Panc1 (cell line): Measurements from ENCODE around the gene TBX4. TPM values are rescaled to one million over a fixed set of nuclear protein-coding genes. Genes with fewer than 3 reads are reported as not detected.

Experiments used
- ATAC-seq: fragments of 200-7000 bp; cut with Tn5 transposase; 2 replicates; pipeline ENCODE4 v1.9.1; 2020; ENCODE audit warnings: mild to moderate bottlenecking, moderate library complexity
- BruUV-seq: library from RNA; stranded (reverse); fragments of 400-500 nt; replicated peaks from 2 replicates; lab custom pipeline; 2021; lab: Mats Ljungman, UMichigan
- CTCF ChIA-PET: fragments of 300-600 bp; sonication (Branson Sonifier 250); formaldehyde crosslinking; loops from one replicate; lab custom pipeline; 2022; ENCODE audit warnings: antibody characterized with exemption; lab: Charles Lee
- POLR2A ChIA-PET: fragments of 300-600 bp; sonication (Branson Sonifier 250); formaldehyde crosslinking; loops from one replicate; lab custom pipeline; 2022; ENCODE audit warnings: antibody characterized with exemption; lab: Charles Lee
- DNase-seq: peaks from one replicate; pipeline ENCODE4 v3.0.0-alpha.2; 2010; ENCODE audit warnings: low read depth, low spot score
- H3K27ac ChIP-seq: 2 replicates; pipeline ENCODE4 v1.5.1; 2011; ENCODE audit warnings: mild to moderate bottlenecking, low read length, inconsistent platforms
- H3K27me3 ChIP-seq: fragments of 200-500 bp; sonication (Bioruptor generic); 2 replicates; pipeline ENCODE4 v1.6.0; 2014; ENCODE audit warnings: low read length, inconsistent platforms; ENCODE audit not compliant: control insufficient read depth, insufficient read depth
- H3K36me3 ChIP-seq: fragments of 200-500 bp; sonication (Bioruptor generic); 2 replicates; pipeline ENCODE4 v1.5.1; 2014; ENCODE audit warnings: inconsistent platforms, mild to moderate bottlenecking, low read length, moderate library complexity; ENCODE audit not compliant: control insufficient read depth, insufficient read depth
- H3K4me1 ChIP-seq: 2 replicates; pipeline ENCODE4 v1.5.1; 2011; ENCODE audit warnings: inconsistent platforms, mild to moderate bottlenecking, low read length, moderate library complexity; ENCODE audit not compliant: control insufficient read depth, insufficient read depth
- H3K4me3 ChIP-seq, 2 experiments: 2 replicates each; pipeline ENCODE4 v1.5.1; 2011 to 2012; ENCODE audit warnings: low read depth in 2 of 2, low read length in 2 of 2, mild to moderate bottlenecking in 2 of 2, inconsistent platforms in 1 of 2, moderate library complexity in 1 of 2
- H3K9me3 ChIP-seq: fragments of 200-500 bp; sonication (Bioruptor generic); 2 replicates; pipeline ENCODE4 v1.5.1; 2014; ENCODE audit warnings: low read depth, mild to moderate bottlenecking, inconsistent platforms, low read length, moderate library complexity; ENCODE audit not compliant: control insufficient read depth, insufficient read depth
- POLR2AphosphoS5 ChIP-seq: IDR thresholded peaks from 2 replicates; pipeline ENCODE4 v1.6.1; 2012; ENCODE audit warnings: mild to moderate bottlenecking, low read depth, low read length, moderate library complexity
- TCF7L2 ChIP-seq: IDR thresholded peaks from 2 replicates; pipeline ENCODE4 v1.6.1; 2011; ENCODE audit warnings: mild to moderate bottlenecking, low read depth, low read length, inconsistent platforms
- in situ Hi-C: cut with HindIII; loops from 2 replicates; pipeline ENCODE4 v1.10.0; 2016; ENCODE audit warnings: low sequenced_read_pairs, low pct_unique_long_range_greater_than_20kb
- intact Hi-C: fragments of 100-400 bp; cut with micrococcal nuclease; formaldehyde crosslinking; loops from one replicate; pipeline ENCODE4 v1.10.0; 2022; ENCODE audit not compliant: unreplicated experiment
- total RNA-seq: library from RNA; stranded (reverse); gene quantifications from one replicate; pipeline ENCODE4 v1.2.1, GENCODE V29; 2021; ENCODE audit not compliant: unreplicated experiment
- TF ChIP-seq, protein P1 (sequence below): fragments of 450-650 bp; IDR thresholded peaks from 2 replicates; pipeline ENCODE4 v1.5.1; 2017; ENCODE audit warnings: mild to moderate bottlenecking

Gene TBX4
- total RNA-seq, 1 experiment from 2014 or later = not detected

- POLR2A ChIA-PET = no interaction called here
- peak; percentile 28 for ATAC-seq
- intact Hi-C loops = no loop called here
- DNase-seq = no peak
- Histone ChIP-seq H3K36me3 (no peaks in the 10 kb centered on the region), H3K4me1 (peaks cover 21% of the 10 kb centered on the region), H3K9me3 (no peaks in the 10 kb centered on the region), H3K27ac (peak overlapping the region; percentile 88), H3K4me3 (peak overlapping the region; percentile 63 to 74), H3K27me3 (no peaks in the 10 kb centered on the region)
- TF ChIP-seq POLR2AphosphoS5 = no peak
- TF ChIP-seq, protein P1, sequence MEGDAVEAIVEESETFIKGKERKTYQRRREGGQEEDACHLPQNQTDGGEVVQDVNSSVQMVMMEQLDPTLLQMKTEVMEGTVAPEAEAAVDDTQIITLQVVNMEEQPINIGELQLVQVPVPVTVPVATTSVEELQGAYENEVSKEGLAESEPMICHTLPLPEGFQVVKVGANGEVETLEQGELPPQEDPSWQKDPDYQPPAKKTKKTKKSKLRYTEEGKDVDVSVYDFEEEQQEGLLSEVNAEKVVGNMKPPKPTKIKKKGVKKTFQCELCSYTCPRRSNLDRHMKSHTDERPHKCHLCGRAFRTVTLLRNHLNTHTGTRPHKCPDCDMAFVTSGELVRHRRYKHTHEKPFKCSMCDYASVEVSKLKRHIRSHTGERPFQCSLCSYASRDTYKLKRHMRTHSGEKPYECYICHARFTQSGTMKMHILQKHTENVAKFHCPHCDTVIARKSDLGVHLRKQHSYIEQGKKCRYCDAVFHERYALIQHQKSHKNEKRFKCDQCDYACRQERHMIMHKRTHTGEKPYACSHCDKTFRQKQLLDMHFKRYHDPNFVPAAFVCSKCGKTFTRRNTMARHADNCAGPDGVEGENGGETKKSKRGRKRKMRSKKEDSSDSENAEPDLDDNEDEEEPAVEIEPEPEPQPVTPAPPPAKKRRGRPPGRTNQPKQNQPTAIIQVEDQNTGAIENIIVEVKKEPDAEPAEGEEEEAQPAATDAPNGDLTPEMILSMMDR = peak; percentile 3; the same call in 1 of the 2 replicates
- CTCF ChIA-PET = interaction anchor here (0.5 to 2.3 kb wide), 8 partner anchors 9 to 1299 kb away, joined by 3 to 15 read pairs (median 4); partner anchors contain the start of gene TBX2
- in situ Hi-C loops = no loop called here
- no TSS peak for BruUV-seq
Measured at GRCh38 chr17:61411261-61412142, 40.7 kb upstream of the TBX4 start.

- TF ChIP-seq, protein P1 = peak; percentile 99
- no peak for TF ChIP-seq TCF7L2
- no peaks in the 10 kb centered on the region for H3K36me3 ChIP-seq
- H3K27me3 ChIP-seq = no peaks in the 10 kb centered on the region
- ChIA-PET CTCF (interaction anchor here (0.5 to 2.3 kb wide), 8 partner anchors 13 to 1298 kb away, joined by 3 to 15 read pairs (median 4); partner anchors contain the start of gene TBX2), POLR2A (no interaction called here)
- no peaks in the 10 kb centered on the region for H3K9me3 ChIP-seq
- H3K4me1 ChIP-seq = peaks cover 21% of the 10 kb centered on the region
- in situ Hi-C loops = no loop called here
- ATAC-seq (peak; percentile 74), DNase-seq (no peak)
- intact Hi-C loops = no loop called here
- no TSS peak for BruUV-seq
- H3K4me3 ChIP-seq = peak overlapping the region; percentile 63 to 74
- peak overlapping the region; percentile 88 for H3K27ac ChIP-seq
Measured at GRCh38 chr17:61412143-61412859, 39.9 kb upstream of the TBX4 start.
